Measurements from ENCODE around the gene PSMA8.

- TF ChIP-seq CTCF (IDR thresholded peaks at IDR 0.05) (no peak), POLR2A (IDR thresholded peaks at IDR 0.05) (no peak)
These were observed 58.6 kb downstream of the PSMA8 start for GRCh38 chr18:26192233-26192632.
